ENCODE results near the gene VPS8.

GRCh38 chr3:184772667-184773272 is 39.2 kb upstream of the VPS8 start:
- TF ChIP-seq CTCF (IDR thresholded peaks at IDR 0.05) = no peak
- no peak for TF ChIP-seq POLR2A (IDR thresholded peaks at IDR 0.05)

Measured in heart left ventricle (tissue), 13 donors.